KOPT-K1 (cell line): ENCODE data around the gene TSHZ3.

Source experiments
- H3K27ac ChIP-seq: fragments of 200-600 bp; sonication (generic); 2 replicates; pipeline ENCODE4 v1.5.1; 2016; ENCODE audit warnings: antibody characterized with exemption, mild to moderate bottlenecking, low read depth, low read length; ENCODE audit not compliant: poor library complexity, severe bottlenecking
- H3K36me3 ChIP-seq: fragments of 200-600 bp; sonication (generic); 2 replicates; pipeline ENCODE4 v1.5.1; 2017; ENCODE audit warnings: antibody characterized with exemption, mild to moderate bottlenecking, low read length, moderate library complexity; ENCODE audit not compliant: insufficient read depth
- H3K9me3 ChIP-seq: fragments of 200-600 bp; sonication (generic); 2 replicates; pipeline ENCODE4 v1.5.1; 2017; ENCODE audit warnings: antibody characterized with exemption, low read length, mild to moderate bottlenecking; ENCODE audit not compliant: insufficient read depth, poor library complexity, severe bottlenecking

TSHZ3 gene

GRCh38 chr19:31350033-31350692, 927 bp upstream of the TSHZ3 start:
- Histone ChIP-seq H3K27ac (no peak overlapping the region), H3K36me3 (no peaks in the 10 kb centered on the region), H3K9me3 (no peaks in the 10 kb centered on the region)

DNA sequence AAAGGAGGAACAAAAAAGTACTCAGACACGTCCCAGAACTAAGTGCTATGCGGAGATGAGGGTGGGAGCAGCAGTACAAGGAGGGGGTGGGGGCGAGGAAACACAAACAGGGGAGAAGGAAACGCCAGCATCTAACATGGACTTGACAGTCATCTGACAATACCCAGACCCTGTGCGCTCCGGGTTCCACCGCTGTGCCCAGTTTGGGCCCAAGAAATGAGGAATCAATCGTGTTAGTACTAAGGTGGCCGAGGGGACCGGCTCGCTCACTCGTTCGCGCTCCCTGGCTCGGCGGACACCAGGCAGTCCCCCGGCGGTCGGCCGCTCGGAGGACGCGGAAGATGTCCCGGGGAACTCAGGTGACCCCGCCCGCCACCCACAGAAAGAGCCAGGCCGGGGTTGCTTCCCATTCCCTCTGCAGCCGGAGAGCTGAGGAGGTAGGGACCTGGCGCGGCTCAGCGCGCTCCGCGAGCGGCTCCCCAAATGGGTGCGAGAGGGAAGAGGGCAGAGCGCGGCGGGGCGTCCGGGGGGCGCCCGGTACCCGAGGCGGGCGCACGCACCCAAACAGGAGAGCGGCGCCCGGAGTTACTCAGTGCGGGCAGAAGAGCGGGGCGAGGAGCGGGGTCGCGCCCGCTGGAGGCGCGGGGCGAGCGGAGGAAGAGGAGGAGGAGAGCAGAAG, 616 bp downstream of the TSHZ3 start:
- Histone ChIP-seq H3K27ac (no peak overlapping the region), H3K36me3 (no peaks in the 10 kb centered on the region), H3K9me3 (no peaks in the 10 kb centered on the region)

- Histone ChIP-seq H3K9me3 (no peaks in the 10 kb centered on the region), H3K27ac (no peak overlapping the region), H3K36me3 (no peaks in the 10 kb centered on the region)
Observed at GRCh38 chr19:31347828-31348392, 1.3 kb downstream of the TSHZ3 start.

GRCh38 chr19:31347354-31347753, 1.9 kb downstream of the TSHZ3 start:
- Histone ChIP-seq H3K36me3 (no peaks in the 10 kb centered on the region), H3K9me3 (no peaks in the 10 kb centered on the region), H3K27ac (no peak overlapping the region)

DNA sequence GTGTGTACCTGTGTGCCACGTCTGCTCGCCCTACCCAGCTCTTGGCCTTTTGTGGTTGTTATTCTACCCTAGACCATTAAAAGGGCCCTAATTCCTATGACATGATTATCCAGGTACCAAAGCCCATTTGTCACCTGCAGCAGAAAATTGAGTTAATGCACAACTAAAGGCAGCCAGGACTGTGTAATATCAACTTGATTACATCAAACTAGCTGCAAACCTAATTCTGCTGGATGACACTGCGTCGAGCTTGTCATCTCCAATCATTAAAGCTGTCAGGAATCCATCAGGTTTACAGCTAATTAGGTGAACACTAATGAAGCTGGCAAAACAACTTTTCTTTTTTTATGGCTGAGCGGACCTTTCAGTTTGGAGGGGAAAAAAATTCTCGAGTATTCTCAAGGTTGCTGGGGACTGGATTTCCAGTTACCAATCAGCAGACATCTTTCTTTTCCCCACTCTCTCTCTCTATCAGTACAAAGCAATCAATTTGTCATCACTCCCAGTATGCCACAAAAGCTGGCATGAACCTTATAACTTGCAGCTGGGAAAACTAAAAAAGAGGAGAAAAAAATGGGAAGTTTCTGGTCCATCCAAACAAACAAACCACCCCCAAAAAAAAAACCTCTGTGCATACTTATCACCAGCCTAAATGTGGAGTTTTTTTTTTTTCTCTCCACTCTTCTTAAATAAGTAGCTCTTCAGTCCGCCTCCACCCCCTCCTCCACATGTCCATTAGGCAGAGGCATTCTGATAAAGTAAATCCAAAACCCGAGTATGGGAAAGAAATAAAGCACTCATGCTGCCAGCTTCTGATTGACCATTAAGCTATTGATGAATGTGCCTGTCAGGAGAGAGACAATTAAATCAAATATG, 2.8 kb downstream of the TSHZ3 start:
- no peaks in the 10 kb centered on the region for H3K36me3 ChIP-seq
- no peak overlapping the region for H3K27ac ChIP-seq
- H3K9me3 ChIP-seq, result no peaks in the 10 kb centered on the region

DNA sequence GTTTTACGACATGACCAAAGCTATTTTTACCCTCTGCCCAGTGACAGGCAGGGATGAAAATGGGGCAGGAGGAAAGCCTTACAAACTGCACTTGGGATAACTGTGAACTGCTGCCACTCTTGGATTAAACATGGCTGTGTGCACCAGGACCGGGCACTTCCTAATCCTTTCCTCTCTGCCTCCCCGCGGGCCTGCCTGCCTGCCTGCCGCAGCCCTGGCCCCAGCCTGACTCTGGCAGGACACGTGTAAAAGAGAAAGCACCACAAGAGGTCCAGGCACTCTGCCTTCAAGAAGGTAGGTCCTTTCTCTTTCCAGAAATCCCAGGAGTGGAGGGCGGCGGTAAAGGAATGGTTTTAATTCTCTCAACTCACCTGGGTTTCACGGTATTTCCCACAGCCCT, 4.8 kb downstream of the TSHZ3 start:
- Histone ChIP-seq H3K27ac (no peak overlapping the region), H3K36me3 (no peaks in the 10 kb centered on the region), H3K9me3 (no peaks in the 10 kb centered on the region)

DNA sequence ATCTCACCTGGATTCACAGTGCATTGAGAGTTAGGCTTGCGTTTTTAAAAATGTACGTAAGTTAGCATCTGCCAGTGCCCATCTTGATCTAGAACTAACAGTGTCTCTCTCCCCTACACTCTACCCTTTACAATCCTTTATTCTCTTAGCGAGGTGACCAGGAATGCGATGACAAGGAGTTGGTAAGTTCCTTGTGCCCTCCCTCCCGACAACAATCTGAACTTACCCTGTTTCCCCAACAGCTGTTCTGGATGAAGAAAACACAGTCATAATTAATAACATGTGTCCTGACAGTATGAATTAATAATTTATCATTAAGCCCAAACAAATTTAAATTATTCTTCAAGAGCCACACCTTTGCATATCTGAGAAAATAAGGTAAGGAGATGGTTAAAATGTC, 6.3 kb downstream of the TSHZ3 start:
- Histone ChIP-seq H3K27ac (no peak overlapping the region), H3K36me3 (no peaks in the 10 kb centered on the region), H3K9me3 (no peaks in the 10 kb centered on the region)

GRCh38 chr19:31340042-31341025, 8.9 kb downstream of the TSHZ3 start:
- H3K27ac ChIP-seq, result no peak overlapping the region
- H3K36me3 ChIP-seq, result no peaks in the 10 kb centered on the region
- no peaks in the 10 kb centered on the region for H3K9me3 ChIP-seq

GRCh38 chr19:31339411-31339810, 9.8 kb downstream of the TSHZ3 start:
- Histone ChIP-seq H3K27ac (no peak overlapping the region), H3K36me3 (no peaks in the 10 kb centered on the region), H3K9me3 (no peaks in the 10 kb centered on the region)

DNA sequence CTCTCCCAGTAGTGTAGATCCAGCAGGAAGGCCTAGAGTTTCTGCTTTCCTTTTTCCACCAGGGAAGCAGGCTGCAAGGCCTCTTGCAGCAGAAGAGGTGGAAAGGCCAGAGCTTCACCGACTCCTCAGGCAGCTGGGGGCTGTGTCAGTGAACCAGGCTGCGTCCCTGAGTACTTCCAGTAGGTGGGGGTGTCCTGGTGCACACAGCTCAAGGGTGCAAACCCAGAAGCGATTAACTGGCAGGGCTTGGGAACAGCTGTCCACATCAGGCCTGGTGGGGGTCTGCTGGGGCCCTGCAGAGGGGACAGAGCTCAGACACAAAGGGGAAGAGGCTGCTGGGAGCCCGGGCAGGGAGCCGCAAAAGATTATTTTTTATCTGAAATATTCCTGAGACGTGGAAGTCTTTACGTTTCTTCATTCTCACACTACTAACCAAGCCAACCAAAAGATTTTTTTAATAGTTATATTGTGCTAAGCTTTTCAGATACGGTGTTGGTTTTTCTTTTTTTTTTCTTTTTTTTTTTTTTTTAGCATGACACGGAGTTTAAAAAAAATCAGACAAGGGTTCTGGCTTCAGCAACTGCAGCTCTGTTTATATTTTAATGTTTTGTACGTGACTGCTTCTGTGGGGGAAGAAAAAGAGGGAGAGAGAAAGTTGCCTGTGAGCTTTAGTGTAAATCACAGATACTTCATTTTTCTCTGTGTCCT, 11.0 kb downstream of the TSHZ3 start:
- no peak overlapping the region for H3K27ac ChIP-seq
- H3K36me3 ChIP-seq, result no peaks in the 10 kb centered on the region
- H3K9me3 ChIP-seq, result no peaks in the 10 kb centered on the region

GRCh38 chr19:31337008-31337914, 12.0 kb downstream of the TSHZ3 start:
- Histone ChIP-seq H3K27ac (no peak overlapping the region), H3K36me3 (no peaks in the 10 kb centered on the region), H3K9me3 (no peaks in the 10 kb centered on the region)

GRCh38 chr19:31335716-31336115, 13.5 kb downstream of the TSHZ3 start:
- Histone ChIP-seq H3K27ac (no peak overlapping the region), H3K9me3 (no peaks in the 10 kb centered on the region), H3K36me3 (no peaks in the 10 kb centered on the region)
